ENCODE measurements around the gene APCDD1.

DNA sequence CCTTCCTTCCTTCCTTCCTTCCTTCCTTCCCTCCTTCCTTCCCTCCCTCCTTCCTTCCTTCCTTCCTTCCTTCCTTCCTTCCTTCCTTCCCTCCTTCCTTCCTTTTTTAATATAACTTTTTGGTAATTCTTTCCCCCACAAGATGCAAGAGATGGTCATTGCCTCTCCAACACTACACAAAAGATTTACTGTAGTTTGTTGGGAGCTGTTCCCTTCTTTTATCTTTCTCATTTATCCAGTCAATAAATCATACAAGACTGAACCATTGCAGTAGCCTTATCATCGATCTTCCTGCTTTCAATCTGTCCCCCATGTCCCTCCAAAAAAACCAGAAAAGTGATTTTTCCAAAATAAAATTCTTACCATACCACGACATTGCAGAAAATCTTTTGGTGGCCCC, 8.2 kb downstream of the APCDD1 start:
- TF ChIP-seq EZH2phosphoT487 (IDR thresholded peaks at IDR 0.05; ENCODE audit: borderline replicate concordance, low read depth) (no peak), MEF2A (IDR thresholded peaks at IDR 0.05; ENCODE audit: borderline replicate concordance, low read depth) (no peak), GABPA (IDR thresholded peaks at IDR 0.05; ENCODE audit: low read depth) (no peak), MXI1 (IDR thresholded peaks at IDR 0.05; ENCODE audit: low read depth, low read length) (no peak), FOXM1 (IDR thresholded peaks at IDR 0.05; ENCODE audit: low read depth) (no peak), JUND (IDR thresholded peaks at IDR 0.05) (no peak), FOXJ3 (CRISPR knock-in tag; IDR thresholded peaks at IDR 0.05) (no peak)
- TF ChIP-seq, protein P1, sequence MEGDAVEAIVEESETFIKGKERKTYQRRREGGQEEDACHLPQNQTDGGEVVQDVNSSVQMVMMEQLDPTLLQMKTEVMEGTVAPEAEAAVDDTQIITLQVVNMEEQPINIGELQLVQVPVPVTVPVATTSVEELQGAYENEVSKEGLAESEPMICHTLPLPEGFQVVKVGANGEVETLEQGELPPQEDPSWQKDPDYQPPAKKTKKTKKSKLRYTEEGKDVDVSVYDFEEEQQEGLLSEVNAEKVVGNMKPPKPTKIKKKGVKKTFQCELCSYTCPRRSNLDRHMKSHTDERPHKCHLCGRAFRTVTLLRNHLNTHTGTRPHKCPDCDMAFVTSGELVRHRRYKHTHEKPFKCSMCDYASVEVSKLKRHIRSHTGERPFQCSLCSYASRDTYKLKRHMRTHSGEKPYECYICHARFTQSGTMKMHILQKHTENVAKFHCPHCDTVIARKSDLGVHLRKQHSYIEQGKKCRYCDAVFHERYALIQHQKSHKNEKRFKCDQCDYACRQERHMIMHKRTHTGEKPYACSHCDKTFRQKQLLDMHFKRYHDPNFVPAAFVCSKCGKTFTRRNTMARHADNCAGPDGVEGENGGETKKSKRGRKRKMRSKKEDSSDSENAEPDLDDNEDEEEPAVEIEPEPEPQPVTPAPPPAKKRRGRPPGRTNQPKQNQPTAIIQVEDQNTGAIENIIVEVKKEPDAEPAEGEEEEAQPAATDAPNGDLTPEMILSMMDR (IDR thresholded peaks at IDR 0.05), result no peak
- TF ChIP-seq, protein P2, sequence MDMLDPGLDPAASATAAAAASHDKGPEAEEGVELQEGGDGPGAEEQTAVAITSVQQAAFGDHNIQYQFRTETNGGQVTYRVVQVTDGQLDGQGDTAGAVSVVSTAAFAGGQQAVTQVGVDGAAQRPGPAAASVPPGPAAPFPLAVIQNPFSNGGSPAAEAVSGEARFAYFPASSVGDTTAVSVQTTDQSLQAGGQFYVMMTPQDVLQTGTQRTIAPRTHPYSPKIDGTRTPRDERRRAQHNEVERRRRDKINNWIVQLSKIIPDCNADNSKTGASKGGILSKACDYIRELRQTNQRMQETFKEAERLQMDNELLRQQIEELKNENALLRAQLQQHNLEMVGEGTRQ (IDR thresholded peaks at IDR 0.05; ENCODE audit: borderline replicate concordance, low read depth, low read length), result no peak
- TF ChIP-seq, protein P3, sequence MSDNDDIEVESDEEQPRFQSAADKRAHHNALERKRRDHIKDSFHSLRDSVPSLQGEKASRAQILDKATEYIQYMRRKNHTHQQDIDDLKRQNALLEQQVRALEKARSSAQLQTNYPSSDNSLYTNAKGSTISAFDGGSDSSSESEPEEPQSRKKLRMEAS (IDR thresholded peaks at IDR 0.05; ENCODE audit: low read depth), result no peak
